Stimulated activated naive CD8-positive, alpha-beta T cell treated with anti-CD3 and anti-CD28 coated beads, Interleukin-15, Interleukin-2, amounts not matched to agents 100 U/mL and 50 U/mL, for 24 hours (primary cell): ENCODE results near the gene BNC2.

Experiments used
- ATAC-seq: fragments of 150-1000 bp; cut with Tn5 transposase; one replicate; pipeline ENCODE4 v1.10.0; 2021
- DNase-seq: peaks from one replicate; pipeline ENCODE4 v3.0.0; 2021

BNC2 gene

GRCh38 chr9:16672501-16672900 is 198.0 kb downstream of the BNC2 start:
- DNase-seq (no peak), ATAC-seq (no peak)

- no peak for DNase-seq
These were observed 198.8 kb downstream of the BNC2 start for GRCh38 chr9:16671591-16672137.

DNA sequence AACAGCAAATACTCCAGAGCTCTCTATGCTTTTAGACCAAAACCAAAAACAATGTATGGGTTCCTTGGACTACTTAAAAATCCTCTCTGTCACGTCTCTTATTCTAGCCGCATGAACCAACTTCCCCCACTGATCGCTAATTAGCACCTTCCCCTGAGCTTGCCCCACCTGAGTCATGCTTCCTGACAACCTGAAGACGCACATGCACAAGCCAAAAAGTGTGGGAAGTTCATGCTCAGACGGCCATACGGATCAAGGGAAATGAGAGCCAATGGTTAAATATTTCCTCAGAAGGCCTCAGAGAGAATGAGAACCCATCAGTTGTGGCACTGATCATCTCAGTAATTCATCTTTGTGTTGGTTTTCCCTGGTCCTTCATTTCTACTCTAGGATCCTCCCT is 199.7 kb downstream of the BNC2 start:
- DNase-seq = no peak
- ATAC-seq = no peak

More at GRCh38 chr9:16671591-16672137, 198.8 kb downstream of the BNC2 start:
- no peak for ATAC-seq

GRCh38 chr9:16668734-16669295 is 201.7 kb downstream of the BNC2 start:
- ATAC-seq (no peak), DNase-seq (no peak)

DNA sequence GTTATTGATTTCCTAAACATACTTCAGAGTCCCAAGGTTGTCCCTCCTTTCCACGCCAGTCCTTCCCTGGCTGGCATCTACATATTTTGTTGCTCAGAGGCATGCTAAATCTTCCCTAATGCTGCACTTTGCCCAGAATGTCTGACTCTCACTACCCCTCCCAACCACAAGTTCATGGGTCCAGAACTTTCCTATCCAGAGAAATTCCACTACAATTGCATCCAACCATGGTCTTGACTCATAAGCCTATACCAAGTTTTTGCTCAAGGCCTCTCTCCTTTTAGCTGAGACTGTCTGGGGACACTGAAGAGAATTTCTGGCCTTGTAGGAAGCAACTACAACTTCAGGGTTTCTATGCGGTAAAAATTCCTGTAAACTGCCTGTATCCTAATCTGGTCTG is 206.3 kb downstream of the BNC2 start:
- DNase-seq (no peak), ATAC-seq (no peak)

GRCh38 chr9:16661816-16662215 is 208.7 kb downstream of the BNC2 start:
- ATAC-seq (no peak), DNase-seq (no peak)

DNA sequence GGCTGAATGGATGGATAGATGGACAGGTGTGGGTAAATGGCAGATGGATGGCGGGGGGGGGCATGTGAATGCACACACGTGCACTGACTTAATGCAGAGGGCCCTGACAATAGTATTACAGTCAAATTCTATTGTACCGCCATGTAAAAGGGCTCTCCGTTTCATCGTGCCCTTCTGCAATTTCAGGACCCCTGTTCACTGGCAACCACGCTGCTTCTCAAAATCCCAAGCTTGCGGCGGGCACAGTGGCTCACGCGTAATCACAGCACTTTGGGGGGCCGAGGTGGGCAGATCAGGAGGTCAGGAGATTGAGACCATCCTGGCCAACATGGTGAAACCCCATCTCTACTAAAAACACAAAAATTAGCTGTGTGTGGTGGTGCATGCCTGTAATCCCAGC is 211.4 kb downstream of the BNC2 start:
- no peak for ATAC-seq
- DNase-seq = no peak

DNA sequence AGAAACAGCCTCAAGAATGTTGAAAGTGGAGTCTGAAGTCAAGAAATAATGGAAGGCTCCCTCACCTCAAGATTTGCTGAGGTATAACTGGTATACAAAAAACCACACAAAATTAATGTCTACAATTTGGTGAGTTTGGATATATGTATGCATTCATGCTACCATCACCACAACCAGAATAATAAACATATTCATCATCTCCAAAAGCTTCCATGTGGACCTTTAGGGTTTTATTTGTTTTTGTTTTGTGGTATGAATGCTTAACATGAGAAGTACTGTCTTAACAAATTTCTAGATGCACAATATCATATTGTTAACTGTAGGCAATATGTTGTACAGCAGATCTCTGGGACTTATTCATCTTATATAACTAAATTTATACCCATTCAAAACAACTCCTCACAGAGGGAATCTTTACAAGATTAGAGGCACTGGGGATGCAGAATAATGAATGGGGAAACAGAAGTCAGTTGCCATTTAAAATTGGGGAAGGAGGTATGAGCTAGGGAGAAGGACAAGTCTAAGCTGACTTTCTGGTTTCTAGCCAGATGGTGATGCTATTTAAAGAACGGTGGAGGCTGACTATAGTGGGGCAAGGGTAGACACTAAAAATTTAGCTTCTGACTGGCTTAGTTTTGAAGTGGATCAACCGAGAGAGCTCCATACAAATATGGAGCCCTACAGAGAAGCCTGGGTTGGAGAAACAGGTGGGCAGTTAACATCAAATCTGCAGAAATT is 213.9 kb downstream of the BNC2 start:
- DNase-seq (no peak), ATAC-seq (no peak)

DNA sequence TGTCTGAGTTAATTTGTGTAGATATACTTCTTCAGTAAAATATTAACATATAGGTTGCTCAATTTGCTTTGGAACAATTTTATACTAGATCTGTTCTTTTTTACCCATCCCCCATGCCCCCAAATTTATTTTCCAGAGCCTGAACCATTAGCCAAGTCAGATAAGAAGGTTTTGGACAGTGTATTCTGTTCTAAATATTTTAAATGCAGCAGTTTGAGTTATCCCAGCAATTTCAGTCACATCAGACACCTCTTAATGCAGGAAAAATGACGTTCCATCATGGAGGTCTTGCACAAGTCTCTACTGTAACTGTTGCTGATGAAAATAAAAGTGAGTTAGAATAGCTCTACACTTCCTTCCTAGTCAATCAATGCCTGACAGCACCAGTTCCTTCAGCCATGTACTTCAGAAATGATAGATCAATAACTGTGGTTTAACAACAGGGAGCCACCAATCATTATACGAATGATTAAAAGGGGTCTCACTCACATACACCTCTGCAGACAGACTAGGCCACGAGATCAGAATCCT is 215.8 kb downstream of the BNC2 start:
- ATAC-seq = no peak
- no peak for DNase-seq

DNA sequence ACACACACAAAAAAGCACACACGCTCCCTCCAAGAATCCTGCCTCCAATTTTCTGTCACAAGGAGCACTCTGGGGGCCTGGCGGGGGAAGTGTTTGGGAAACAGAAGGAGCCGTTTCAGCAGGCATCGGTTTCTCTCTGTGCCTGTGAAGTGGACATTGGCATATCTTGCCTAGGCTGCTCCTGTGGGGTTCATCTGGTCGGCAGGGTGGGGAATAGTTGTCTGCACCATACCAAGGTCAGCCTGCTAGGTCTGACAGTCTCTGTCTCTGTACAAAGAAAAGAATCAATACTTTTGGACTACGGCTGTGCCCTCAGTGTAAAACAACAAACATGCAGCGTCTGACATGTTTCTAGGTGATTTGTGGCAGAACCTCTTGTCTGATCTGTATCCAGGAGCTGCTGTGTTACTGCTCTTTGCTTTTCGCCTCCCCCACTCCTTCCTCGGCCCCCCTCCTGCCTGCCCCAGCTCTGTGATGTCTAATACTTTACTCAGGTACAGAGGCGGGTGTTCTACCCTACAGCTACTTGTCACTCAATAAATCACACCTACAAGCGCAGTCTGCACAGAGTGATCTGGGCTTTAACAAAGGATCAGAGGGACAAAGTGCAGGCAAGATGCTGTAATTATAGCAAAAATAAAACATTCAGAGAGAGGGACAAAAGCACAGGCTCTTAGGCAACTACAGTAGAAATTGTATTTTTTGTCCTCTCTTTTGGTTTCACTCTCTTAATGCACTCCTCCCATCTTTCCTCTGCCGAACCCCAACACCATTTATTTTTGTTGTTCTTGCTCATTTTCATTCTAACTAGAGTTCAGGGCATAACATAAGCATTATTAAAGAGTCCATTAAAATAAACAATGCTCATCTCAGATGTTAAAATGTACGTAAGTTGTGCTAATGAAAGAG is 216.7 kb downstream of the BNC2 start:
- no peak for ATAC-seq
- DNase-seq = no peak

DNA sequence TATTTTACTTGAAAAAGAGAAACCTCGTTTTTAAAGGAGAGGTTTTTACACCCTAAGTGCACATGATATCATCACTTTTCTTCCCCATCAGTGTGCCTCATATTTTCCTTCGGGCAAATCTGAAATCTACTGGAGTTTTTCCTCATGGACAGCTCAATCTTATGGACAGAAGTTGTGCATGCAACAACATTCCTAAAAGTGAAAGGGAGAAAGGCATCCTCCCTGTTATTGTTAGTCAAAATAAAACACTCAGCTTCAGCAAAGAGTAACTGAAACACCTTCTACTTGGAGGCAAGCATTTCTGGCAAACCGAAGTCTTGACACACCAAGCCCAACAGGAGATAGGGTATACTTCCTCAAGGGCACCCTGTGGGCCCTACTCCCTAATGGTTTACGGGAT is 217.9 kb downstream of the BNC2 start:
- DNase-seq (no peak), ATAC-seq (no peak)

GRCh38 chr9:16651446-16651964 is 219.0 kb downstream of the BNC2 start:
- ATAC-seq (no peak), DNase-seq (no peak)

- DNase-seq (no peak), ATAC-seq (no peak)
These were observed 224.5 kb downstream of the BNC2 start for GRCh38 chr9:16645970-16646369.

GRCh38 chr9:16642421-16643109 is 227.9 kb downstream of the BNC2 start:
- ATAC-seq (no peak), DNase-seq (no peak)

- no peak for DNase-seq
- ATAC-seq = no peak
These were observed 229.8 kb downstream of the BNC2 start for GRCh38 chr9:16640649-16641048.

DNA sequence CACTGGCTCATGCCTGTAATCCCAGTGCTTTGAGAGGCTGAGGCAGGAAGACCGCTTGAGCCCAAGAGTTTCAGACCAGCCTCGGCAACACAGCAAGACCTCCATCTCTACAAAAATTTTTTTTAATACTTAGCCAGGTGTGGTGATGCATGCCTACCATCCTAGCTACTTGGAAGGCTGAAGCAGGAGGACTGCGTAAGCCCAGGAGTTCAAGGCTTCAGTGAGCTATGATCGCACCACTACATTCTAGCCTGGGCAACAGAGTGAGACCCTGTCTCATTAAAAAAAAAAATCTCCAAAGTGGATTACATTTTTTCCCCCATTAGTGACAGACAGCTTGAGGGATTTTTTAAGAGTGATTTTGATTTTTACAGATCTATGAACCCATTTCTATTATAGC is 230.8 kb downstream of the BNC2 start:
- DNase-seq (no peak), ATAC-seq (no peak)

DNA sequence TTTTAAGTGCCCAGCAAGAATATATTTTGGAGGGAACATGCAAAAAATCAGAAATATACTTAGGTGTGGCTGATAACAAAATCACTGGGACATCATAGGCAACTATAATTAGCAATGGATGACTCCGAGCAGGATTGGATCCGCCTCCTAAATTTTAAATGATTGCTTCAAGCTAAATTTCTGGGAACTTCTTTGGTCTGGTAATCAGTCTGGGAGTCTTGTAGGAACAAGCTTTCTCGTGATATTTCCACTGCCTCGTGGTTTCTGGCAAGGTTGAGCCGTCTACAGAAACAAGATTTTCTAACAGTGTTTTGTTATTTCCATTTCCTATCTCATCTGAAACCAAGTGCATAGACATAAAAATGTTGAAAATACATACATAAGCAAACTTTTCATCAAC is 232.6 kb downstream of the BNC2 start:
- DNase-seq = no peak
- ATAC-seq = no peak

DNA sequence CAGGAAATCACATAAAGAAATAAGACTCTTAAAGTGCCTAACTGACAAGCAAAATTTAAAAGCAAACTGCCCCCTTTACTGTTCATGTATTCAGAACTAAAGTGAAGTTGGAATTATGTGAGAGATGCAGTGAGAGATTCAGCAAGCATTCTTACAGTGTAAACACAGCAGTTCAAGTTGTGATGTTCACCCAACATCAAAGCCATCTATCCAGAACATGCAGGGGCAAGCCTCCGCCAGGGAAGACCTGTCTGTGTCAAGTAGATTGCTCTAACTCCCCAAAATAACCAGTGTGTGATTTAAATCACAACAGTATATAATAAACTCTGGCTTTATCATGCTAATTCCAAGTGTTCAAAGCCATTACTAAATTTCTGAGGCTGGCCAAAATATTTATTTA is 233.3 kb downstream of the BNC2 start:
- DNase-seq (no peak), ATAC-seq (no peak)

DNA sequence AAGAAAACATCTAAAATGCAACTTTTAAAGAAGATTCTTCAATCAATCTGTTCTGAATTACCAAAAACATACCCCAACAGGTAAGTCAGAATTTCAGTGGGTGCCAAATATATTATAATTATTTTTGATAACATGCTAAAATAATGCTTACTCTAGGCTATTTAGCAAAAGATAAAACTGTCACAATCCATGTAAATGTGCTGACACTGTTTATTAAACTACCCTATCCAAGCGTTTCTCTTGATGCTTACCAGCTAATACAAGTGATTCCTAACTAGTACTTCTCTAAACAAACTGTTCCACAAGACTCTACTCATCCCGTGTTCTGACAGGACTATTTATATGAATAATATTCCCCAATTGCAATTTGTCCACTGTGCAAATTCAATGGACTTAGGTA is 236.7 kb downstream of the BNC2 start:
- ATAC-seq (no peak), DNase-seq (no peak)

DNA sequence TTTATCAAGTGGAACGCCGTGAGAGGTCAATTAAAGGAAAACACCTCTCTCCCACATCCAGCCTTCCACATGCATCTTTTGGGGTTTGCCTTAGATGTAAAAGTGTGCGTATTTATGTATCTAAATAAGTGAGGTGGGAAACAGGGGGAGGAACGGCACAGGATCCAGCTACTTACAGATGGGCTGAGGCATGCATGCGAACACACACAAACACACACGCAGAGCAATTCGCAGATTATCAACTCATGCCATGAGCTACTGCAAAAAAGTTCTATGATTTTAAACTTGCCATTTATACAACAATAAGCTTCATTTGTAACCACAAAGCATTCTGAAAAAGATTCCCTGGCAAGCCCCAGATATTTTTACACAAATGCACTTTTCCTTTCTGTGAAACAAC is 242.1 kb downstream of the BNC2 start:
- ATAC-seq = no peak
- no peak for DNase-seq

- ATAC-seq (no peak), DNase-seq (no peak)
These were observed 242.5 kb downstream of the BNC2 start for GRCh38 chr9:16627967-16628366.

GRCh38 chr9:16627521-16627920 is 242.9 kb downstream of the BNC2 start:
- no peak for DNase-seq
- ATAC-seq = no peak
